HG03378 (cell line): ENCODE data around the gene EIF3D.

Experiments used
- ATAC-seq: cut with Tn5 transposase; IDR thresholded peaks from one replicate; pipeline ENCODE4 v1.9.1; 2021; ENCODE audit warnings: mild to moderate bottlenecking, moderate library complexity; ENCODE audit not compliant: unreplicated experiment

The EIF3D gene

GRCh38 chr22:36467946-36468345 is 61.0 kb downstream of the EIF3D start:
- no peak for ATAC-seq

GRCh38 chr22:36467042-36467810 is 61.7 kb downstream of the EIF3D start:
- no peak for ATAC-seq

- no peak for ATAC-seq
These were observed 62.7 kb downstream of the EIF3D start for GRCh38 chr22:36466258-36466657.

- no peak for ATAC-seq
These were observed 63.5 kb downstream of the EIF3D start for GRCh38 chr22:36465232-36466021.

- no peak for ATAC-seq
These were observed 64.2 kb downstream of the EIF3D start for GRCh38 chr22:36464715-36465231.

GRCh38 chr22:36463783-36464184 is 65.2 kb downstream of the EIF3D start:
- ATAC-seq: no peak

GRCh38 chr22:36461665-36462649 is 67.0 kb downstream of the EIF3D start:
- no peak for ATAC-seq
